Diencephalon (tissue), 1 donor: ENCODE data around the gene NCS1. TPM values are rescaled to one million over a fixed set of nuclear protein-coding genes. Genes with fewer than 3 reads are reported as not detected.

Source experiments
- total RNA-seq: library from RNA; depleted of rRNA; stranded (reverse); fragments of >200 nt; gene quantifications from one replicate; pipeline ENCODE4 v1.2.3, GENCODE V29; 2014

NCS1 gene
- 259 TPM for total RNA-seq

GRCh38 chr9:130172161-130172857, at the start of gene NCS1:
NCS1 (plus strand) TSS chr9:130172404; CDS start chr9:130172664, 260 bp downstream.

GRCh38 chr9:130265431-130266235, 93.4 kb downstream of the NCS1 start, which contains the start of gene HMCN2:
HMCN2 (plus strand) TSS chr9:130265760; CDS start chr9:130265879, 119 bp downstream.

Other genes with a start within 250 kb of the NCS1 start
- gene FNBP1, start 129.2 kb upstream of the NCS1 start, total RNA-seq = 47.3 TPM
- 40.8 TPM for gene GPR107, start 118.5 kb upstream of the NCS1 start, total RNA-seq
- gene HMCN2, start 93.4 kb downstream of the NCS1 start, total RNA-seq = 0.46 TPM